GM23338 (cell line): ENCODE results near the gene ARSB. TPM values are rescaled to one million over a fixed set of nuclear protein-coding genes. Genes with fewer than 3 reads are reported as not detected.

Experiments used
- ATAC-seq: fragments of 200-7000 bp; cut with Tn5 transposase; 3 replicates; pipeline ENCODE4 v1.9.1; 2020
- DNase-seq: peaks from one replicate; pipeline ENCODE4 v3.0.0-alpha.2; 2015; ENCODE audit warnings: low spot score
- H2AFZ ChIP-seq: fragments of 200-600 bp; sonication (generic); 2 replicates; pipeline ENCODE4 v1.8.0; 2016; ENCODE audit warnings: antibody characterized with exemption, mild to moderate bottlenecking, moderate library complexity
- H3F3A ChIP-seq: fragments of 200-600 bp; sonication (generic); replicated peaks from 2 replicates; pipeline ENCODE4 v1.8.0; 2017; ENCODE audit warnings: antibody characterized with exemption, mixed run types, low read depth
- H3K27ac ChIP-seq: fragments of 200-600 bp; sonication (generic); 2 replicates; pipeline ENCODE4 v1.6.1; 2016; ENCODE audit warnings: low read depth
- H3K27me3 ChIP-seq: fragments of 200-600 bp; sonication (generic); 2 replicates; pipeline ENCODE4 v1.8.0; 2016; ENCODE audit warnings: mild to moderate bottlenecking, mixed run types, moderate library complexity; ENCODE audit not compliant: insufficient read depth
- H3K36me3 ChIP-seq: fragments of 200-600 bp; sonication (generic); 2 replicates; pipeline ENCODE4 v1.8.0; 2016; ENCODE audit warnings: mild to moderate bottlenecking; ENCODE audit not compliant: insufficient read depth
- H3K4me1 ChIP-seq: fragments of 200-600 bp; sonication (generic); 2 replicates; pipeline ENCODE4 v1.8.0; 2016; ENCODE audit warnings: mild to moderate bottlenecking, moderate library complexity; ENCODE audit not compliant: insufficient read depth
- H3K4me2 ChIP-seq: fragments of 200-600 bp; sonication (generic); 2 replicates; pipeline ENCODE4 v1.7.1; 2017; ENCODE audit warnings: mixed run types
- H3K4me3 ChIP-seq: fragments of 200-600 bp; sonication (generic); 2 replicates; pipeline ENCODE4 v1.6.1; 2016; ENCODE audit warnings: mixed run types
- H3K79me2 ChIP-seq: fragments of 200-600 bp; sonication (generic); replicated peaks from 2 replicates; pipeline ENCODE4 v1.8.0; 2017; ENCODE audit warnings: mild to moderate bottlenecking; ENCODE audit not compliant: insufficient read depth
- H3K9me2 ChIP-seq: fragments of 200-600 bp; sonication (generic); 2 replicates; pipeline ENCODE4 v1.8.0; 2017; ENCODE audit not compliant: insufficient read depth
- H4K20me1 ChIP-seq: fragments of 200-600 bp; sonication (generic); replicated peaks from 2 replicates; pipeline ENCODE4 v1.8.0; 2017; ENCODE audit warnings: mild to moderate bottlenecking; ENCODE audit not compliant: insufficient read depth
- H3K27ac Mint-ChIP-seq: 2 replicates; pipeline ENCODE4 v1.8.0; 2020; ENCODE audit warnings: inconsistent platforms, mild to moderate bottlenecking, moderate library complexity, mixed read lengths
- H3K27me3 Mint-ChIP-seq: 3 replicates; pipeline ENCODE4 v1.8.0; 2022; ENCODE audit warnings: low read depth, mild to moderate bottlenecking, moderate library complexity, mixed read lengths, inconsistent platforms; ENCODE audit not compliant: insufficient read depth, poor library complexity
- H3K36me3 Mint-ChIP-seq: 3 replicates; pipeline ENCODE4 v1.8.0; 2021; ENCODE audit warnings: low read depth, mild to moderate bottlenecking, inconsistent platforms, moderate library complexity, mixed read lengths
- H3K4me1 Mint-ChIP-seq: 3 replicates; pipeline ENCODE4 v1.8.0; 2020; ENCODE audit warnings: mild to moderate bottlenecking, inconsistent platforms, mixed read lengths
- H3K4me3 Mint-ChIP-seq: 3 replicates; pipeline ENCODE4 v1.8.0; 2021; ENCODE audit warnings: moderate library complexity, mild to moderate bottlenecking, inconsistent platforms, mixed read lengths
- H3K9me3 Mint-ChIP-seq: 3 replicates; pipeline ENCODE4 v1.8.0; 2020; ENCODE audit warnings: moderate library complexity, mild to moderate bottlenecking, inconsistent platforms, mixed read lengths
- CREB1 ChIP-seq: fragments of 250-450 bp; sonication (Bioruptor Pico); IDR thresholded peaks from 2 replicates; pipeline ENCODE4 v1.5.0; 2020; ENCODE audit warnings: low read depth, mild to moderate bottlenecking, moderate library complexity
- ETS1 ChIP-seq: IDR thresholded peaks from 2 replicates; pipeline ENCODE4 v1.6.1; 2016; ENCODE audit warnings: antibody characterized with exemption
- EZH2 ChIP-seq: fragments of 200-600 bp; sonication (generic); IDR thresholded peaks from one replicate; pipeline ENCODE4 v1.8.0; 2017; ENCODE audit warnings: antibody characterized with exemption, mild to moderate bottlenecking, low read depth; ENCODE audit not compliant: unreplicated experiment
- EZH2phosphoT487 ChIP-seq: fragments of 200-600 bp; sonication (generic); IDR thresholded peaks from one replicate; pipeline ENCODE4 v1.8.1; 2018; ENCODE audit warnings: antibody characterized with exemption; ENCODE audit not compliant: unreplicated experiment
- JUNB ChIP-seq: IDR thresholded peaks from one replicate; pipeline ENCODE4 v1.6.1; 2016; ENCODE audit warnings: antibody characterized with exemption; ENCODE audit not compliant: unreplicated experiment
- NANOG ChIP-seq: IDR thresholded peaks from 2 replicates; pipeline ENCODE4 v1.6.1; 2016; ENCODE audit warnings: antibody characterized with exemption, borderline replicate concordance
- POLR2AphosphoS5 ChIP-seq: IDR thresholded peaks from 2 replicates; pipeline ENCODE4 v1.6.1; 2016; ENCODE audit warnings: antibody characterized with exemption, low read depth
- STAT1 ChIP-seq: IDR thresholded peaks from one replicate; pipeline ENCODE4 v1.6.1; 2016; ENCODE audit warnings: antibody characterized with exemption; ENCODE audit not compliant: unreplicated experiment
- ZNF114 ChIP-seq: fragments of 250-450 bp; sonication (Bioruptor Pico); IDR thresholded peaks from 2 replicates; pipeline ENCODE4 v1.5.0; 2020; ENCODE audit warnings: mild to moderate bottlenecking, moderate library complexity
- ZNF331 ChIP-seq: fragments of 250-450 bp; sonication (Bioruptor Pico); IDR thresholded peaks from 2 replicates; pipeline ENCODE4 v1.5.0; 2020; ENCODE audit warnings: low read depth, mild to moderate bottlenecking, moderate library complexity
- ZNF462 ChIP-seq: fragments of 250-450 bp; sonication (Bioruptor Pico); IDR thresholded peaks from 2 replicates; pipeline ENCODE4 v1.5.0; 2020; ENCODE audit warnings: mild to moderate bottlenecking, moderate library complexity
- polyA plus RNA-seq: library from polyadenylated mRNA; unstranded; fragments of >200 nt; fragmentation: Nextera tagmentation; extraction: Ambion mirVana; gene quantifications from 2 replicates; pipeline ENCODE4 v1.2.1, GENCODE V29; 2016
- total RNA-seq: library from RNA; depleted of rRNA; stranded (reverse); fragments of >200 nt; shearing (Covaris generic); gene quantifications from 2 replicates; pipeline ENCODE4 v1.2.3, GENCODE V29; 2014
- TF ChIP-seq, protein P1 (sequence below): IDR thresholded peaks from one replicate; pipeline ENCODE4 v1.6.1; 2018; ENCODE audit warnings: antibody characterized with exemption; ENCODE audit not compliant: unreplicated experiment
- TF ChIP-seq, protein P2 (sequence below), 2 experiments: fragments of 200-600 bp in 1 of 2; sonication (generic) in 1 of 2; conservative IDR thresholded peaks; 2 replicates each; pipeline versions ENCODE4 v1.5.1 to v1.6.1; 2016 to 2017; ENCODE audit warnings: antibody characterized with exemption in 2 of 2, low read depth in 2 of 2, mild to moderate bottlenecking in 2 of 2, moderate library complexity in 1 of 2

The ARSB gene
- total and polyA plus RNA-seq, 2 experiments from 2014 or later = 7.4 to 24.6 TPM

GRCh38 chr5:78843436-78843835 is 141.7 kb downstream of the ARSB start:
- no peaks in the 10 kb centered on the region for H4K20me1 ChIP-seq

More at GRCh38 chr5:78843436-78843835, 141.7 kb downstream of the ARSB start:
- Histone ChIP-seq H3K36me3 (no peaks in the 10 kb centered on the region), H3K27me3 (no peaks in the 10 kb centered on the region), H3K27ac (no peak overlapping the region), H3K79me2 (no peaks in the 10 kb centered on the region), H3K4me1 (no peaks in the 10 kb centered on the region), H2AFZ (no peak overlapping the region), H3K9me2 (0 out of 2 replicates have a peak, but pooled peaks cover 3% of the 10 kb centered on the region), H3F3A (no peaks in the 10 kb centered on the region), H3K4me2 (no peak overlapping the region), H3K4me3 (no peak overlapping the region)
- no peak for TF ChIP-seq ZNF462 (CRISPR knock-in tag)
- TF ChIP-seq EZH2 = no peak
- TF ChIP-seq CREB1 (CRISPR knock-in tag) = no peak
- no peak for TF ChIP-seq POLR2AphosphoS5
- TF ChIP-seq, protein P1, sequence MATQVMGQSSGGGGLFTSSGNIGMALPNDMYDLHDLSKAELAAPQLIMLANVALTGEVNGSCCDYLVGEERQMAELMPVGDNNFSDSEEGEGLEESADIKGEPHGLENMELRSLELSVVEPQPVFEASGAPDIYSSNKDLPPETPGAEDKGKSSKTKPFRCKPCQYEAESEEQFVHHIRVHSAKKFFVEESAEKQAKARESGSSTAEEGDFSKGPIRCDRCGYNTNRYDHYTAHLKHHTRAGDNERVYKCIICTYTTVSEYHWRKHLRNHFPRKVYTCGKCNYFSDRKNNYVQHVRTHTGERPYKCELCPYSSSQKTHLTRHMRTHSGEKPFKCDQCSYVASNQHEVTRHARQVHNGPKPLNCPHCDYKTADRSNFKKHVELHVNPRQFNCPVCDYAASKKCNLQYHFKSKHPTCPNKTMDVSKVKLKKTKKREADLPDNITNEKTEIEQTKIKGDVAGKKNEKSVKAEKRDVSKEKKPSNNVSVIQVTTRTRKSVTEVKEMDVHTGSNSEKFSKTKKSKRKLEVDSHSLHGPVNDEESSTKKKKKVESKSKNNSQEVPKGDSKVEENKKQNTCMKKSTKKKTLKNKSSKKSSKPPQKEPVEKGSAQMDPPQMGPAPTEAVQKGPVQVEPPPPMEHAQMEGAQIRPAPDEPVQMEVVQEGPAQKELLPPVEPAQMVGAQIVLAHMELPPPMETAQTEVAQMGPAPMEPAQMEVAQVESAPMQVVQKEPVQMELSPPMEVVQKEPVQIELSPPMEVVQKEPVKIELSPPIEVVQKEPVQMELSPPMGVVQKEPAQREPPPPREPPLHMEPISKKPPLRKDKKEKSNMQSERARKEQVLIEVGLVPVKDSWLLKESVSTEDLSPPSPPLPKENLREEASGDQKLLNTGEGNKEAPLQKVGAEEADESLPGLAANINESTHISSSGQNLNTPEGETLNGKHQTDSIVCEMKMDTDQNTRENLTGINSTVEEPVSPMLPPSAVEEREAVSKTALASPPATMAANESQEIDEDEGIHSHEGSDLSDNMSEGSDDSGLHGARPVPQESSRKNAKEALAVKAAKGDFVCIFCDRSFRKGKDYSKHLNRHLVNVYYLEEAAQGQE = no peak
- TF ChIP-seq ZNF114 (CRISPR knock-in tag) = no peak
- TF ChIP-seq ETS1 = no peak
- no peak for TF ChIP-seq NANOG
- TF ChIP-seq ZNF331 (CRISPR knock-in tag) = no peak
- no peak for TF ChIP-seq EZH2phosphoT487
- no peak for TF ChIP-seq JUNB
- TF ChIP-seq, protein P2, sequence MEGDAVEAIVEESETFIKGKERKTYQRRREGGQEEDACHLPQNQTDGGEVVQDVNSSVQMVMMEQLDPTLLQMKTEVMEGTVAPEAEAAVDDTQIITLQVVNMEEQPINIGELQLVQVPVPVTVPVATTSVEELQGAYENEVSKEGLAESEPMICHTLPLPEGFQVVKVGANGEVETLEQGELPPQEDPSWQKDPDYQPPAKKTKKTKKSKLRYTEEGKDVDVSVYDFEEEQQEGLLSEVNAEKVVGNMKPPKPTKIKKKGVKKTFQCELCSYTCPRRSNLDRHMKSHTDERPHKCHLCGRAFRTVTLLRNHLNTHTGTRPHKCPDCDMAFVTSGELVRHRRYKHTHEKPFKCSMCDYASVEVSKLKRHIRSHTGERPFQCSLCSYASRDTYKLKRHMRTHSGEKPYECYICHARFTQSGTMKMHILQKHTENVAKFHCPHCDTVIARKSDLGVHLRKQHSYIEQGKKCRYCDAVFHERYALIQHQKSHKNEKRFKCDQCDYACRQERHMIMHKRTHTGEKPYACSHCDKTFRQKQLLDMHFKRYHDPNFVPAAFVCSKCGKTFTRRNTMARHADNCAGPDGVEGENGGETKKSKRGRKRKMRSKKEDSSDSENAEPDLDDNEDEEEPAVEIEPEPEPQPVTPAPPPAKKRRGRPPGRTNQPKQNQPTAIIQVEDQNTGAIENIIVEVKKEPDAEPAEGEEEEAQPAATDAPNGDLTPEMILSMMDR (conservative IDR thresholded peaks at IDR 0.05; ENCODE audit: low read depth in 2 of 2) = no peak
- no peak for TF ChIP-seq STAT1
- Mint-ChIP-seq H3K4me1 (no peaks in the 10 kb centered on the region; the same call in 2 of the 3 replicates), H3K27me3 (peaks cover 3% of the 10 kb centered on the region), H3K36me3 (no peaks in the 10 kb centered on the region), H3K9me3 (no peaks in the 10 kb centered on the region), H3K27ac (no peak overlapping the region), H3K4me3 (no peak overlapping the region)
- DNase-seq (no peak), ATAC-seq (no peak)
